K562 (cell line): ENCODE measurements around the gene VRK2. TPM values are rescaled to one million over a fixed set of nuclear protein-coding genes. Genes with fewer than 3 reads are reported as not detected.

Source experiments
- ATF7 ChIP-seq: fragments of 450-650 bp; IDR thresholded peaks from 2 replicates; pipeline ENCODE4 v1.7.1; 2014; ENCODE audit warnings: mild to moderate bottlenecking, moderate library complexity
- C11orf30 ChIP-seq: fragments of 450-650 bp; IDR thresholded peaks from 2 replicates; pipeline ENCODE4 v1.6.1; 2016; ENCODE audit warnings: low read depth, mild to moderate bottlenecking
- CCAR2 ChIP-seq: fragments of 200-400 bp; formaldehyde crosslinking; IDR thresholded peaks from 2 replicates; pipeline ENCODE4 v1.6.1; 2017; ENCODE audit warnings: mild to moderate bottlenecking, low read depth, low read length
- E2F5 ChIP-seq: sonication (generic); formaldehyde crosslinking; IDR thresholded peaks from 2 replicates; pipeline ENCODE4 v1.8.0; 2022; ENCODE audit warnings: mild to moderate bottlenecking, missing genetic modification reagents
- ESRRA ChIP-seq: fragments of 450-650 bp; IDR thresholded peaks from 2 replicates; pipeline ENCODE4 v1.6.1; 2014; ENCODE audit warnings: low read depth, mild to moderate bottlenecking, moderate library complexity, borderline replicate concordance
- ETS2 ChIP-seq: IDR thresholded peaks from 2 replicates; pipeline ENCODE4 v1.6.1; 2016; ENCODE audit warnings: borderline replicate concordance, missing genetic modification characterization, mild to moderate bottlenecking, moderate library complexity, missing compliant biosample characterization; ENCODE audit not compliant: poor library complexity, severe bottlenecking
- FOSL1 ChIP-seq: fragments of 200-800 bp; sonication (Bioruptor generic); conservative IDR thresholded peaks from 2 replicates; pipeline ENCODE4 v1.6.1; 2016; ENCODE audit warnings: missing genetic modification characterization, missing compliant biosample characterization
- HES1 ChIP-seq: fragments of 450-650 bp; IDR thresholded peaks from 2 replicates; pipeline ENCODE4 v1.6.1; 2016; ENCODE audit warnings: low read depth, mild to moderate bottlenecking, moderate library complexity
- HNRNPK ChIP-seq: fragments of 200-400 bp; formaldehyde crosslinking; IDR thresholded peaks from one replicate; pipeline ENCODE4 v1.6.1; 2018; ENCODE audit warnings: mild to moderate bottlenecking, low read depth, low read length; ENCODE audit not compliant: poor library complexity, severe bottlenecking
- MAFG ChIP-seq: fragments of 450-650 bp; conservative IDR thresholded peaks from 2 replicates; pipeline ENCODE4 v1.6.1; 2016; ENCODE audit warnings: missing genetic modification characterization, missing compliant biosample characterization
- MAFK ChIP-seq: IDR thresholded peaks from 2 replicates; pipeline ENCODE4 v1.6.1; 2011; ENCODE audit warnings: low read length, improper control_type of control experiment
- NCOR1 ChIP-seq: fragments of 450-650 bp; IDR thresholded peaks from 2 replicates; pipeline ENCODE4 v1.6.1; 2016; ENCODE audit warnings: mild to moderate bottlenecking, moderate library complexity
- NFIX ChIP-seq: fragments of 250-450 bp; sonication (Bioruptor Pico); IDR thresholded peaks from 2 replicates; pipeline ENCODE4 v1.4.0; 2020; ENCODE audit warnings: low read depth, mild to moderate bottlenecking, moderate library complexity
- NR2F6 ChIP-seq: fragments of 450-650 bp; formaldehyde crosslinking; IDR thresholded peaks from 2 replicates; pipeline ENCODE4 v1.4.0; 2020; ENCODE audit warnings: mild to moderate bottlenecking
- OTX1 ChIP-seq: fragments of 450-650 bp; formaldehyde crosslinking; IDR thresholded peaks from 2 replicates; pipeline ENCODE4 v1.4.0; 2022; ENCODE audit warnings: mild to moderate bottlenecking
- SAFB2 ChIP-seq: fragments of 200-400 bp; formaldehyde crosslinking; IDR thresholded peaks from 2 replicates; pipeline ENCODE4 v1.6.1; 2018; ENCODE audit warnings: borderline replicate concordance, low read length, low read depth, moderate library complexity; ENCODE audit not compliant: severe bottlenecking
- SMARCA5 ChIP-seq: fragments of 450-650 bp; IDR thresholded peaks from 2 replicates; pipeline ENCODE4 v1.6.1; 2016
- SREBF2 ChIP-seq: sonication (generic); formaldehyde crosslinking; IDR thresholded peaks from 2 replicates; pipeline ENCODE4 v1.4.0; 2020; ENCODE audit warnings: mild to moderate bottlenecking, missing genetic modification reagents
- TRIM28 ChIP-seq: fragments of 450-650 bp; IDR thresholded peaks from 2 replicates; pipeline ENCODE4 v1.6.1; 2017
- U2AF1 ChIP-seq: fragments of 200-400 bp; formaldehyde crosslinking; optimal IDR thresholded peaks from 2 replicates; pipeline ENCODE3; 2017; ENCODE audit warnings: mild to moderate bottlenecking, low read depth, low read length, moderate library complexity
- ZNF143 ChIP-seq: sonication (generic); formaldehyde crosslinking; IDR thresholded peaks from 2 replicates; pipeline ENCODE4 v1.9.0; 2022; ENCODE audit warnings: mild to moderate bottlenecking, missing genetic modification reagents
- ZNF165 ChIP-seq: fragments of 250-450 bp; sonication (Bioruptor Pico); IDR thresholded peaks from 2 replicates; pipeline ENCODE4 v1.4.0; 2020; ENCODE audit warnings: borderline replicate concordance
- ZNF436 ChIP-seq: fragments of 250-450, 450-650 bp; sonication (Bioruptor Pico); formaldehyde crosslinking; IDR thresholded peaks from 2 replicates; pipeline ENCODE4 v1.7.0; 2020; ENCODE audit warnings: mild to moderate bottlenecking
- ZZZ3 ChIP-seq: fragments of 450-650 bp; IDR thresholded peaks from 2 replicates; pipeline ENCODE4 v1.6.1; 2016; ENCODE audit warnings: antibody characterized with exemption, mild to moderate bottlenecking, moderate library complexity
- polyA plus RNA-seq, 8 experiments: library from polyadenylated mRNA; depleted of rRNA in 4 of 8; stranded (reverse) in 5 of 8; unstranded in 3 of 8; fragments of >200 nt; fragmentation: Nextera tagmentation in 2 of 8; fragmentation: Illumina TruSeq in 1 of 8; extraction: Ambion mirVana in 2 of 8; extraction: Trizol in 1 of 8; gene quantifications; 2 replicates each; pipeline versions ENCODE4 v1.2.1 to v1.2.3, GENCODE V29; 2011 to 2014; ENCODE audit warnings: inconsistent platforms in 1 of 8, missing spikeins in 1 of 8
- total RNA-seq, 7 experiments: library from RNA; depleted of rRNA in 6 of 7; stranded (reverse); fragments of >200 nt in 6 of 7; fragmentation: Illumina TruSeq in 2 of 7; extraction: Trizol in 2 of 7; gene quantifications; 2 replicates each; pipeline versions ENCODE4 v1.2.1 to v1.2.3, GENCODE V29; 2011 to 2021; ENCODE audit warnings: low replicate concordance in 1 of 7

Gene VRK2
- total and polyA plus RNA-seq, 9 of the 15 experiments (the other 6 are each of a cell fraction or from before 2014, with no cell fraction given): 22.6 to 49.2 (median 36.2) TPM

- TF ChIP-seq FOSL1 (no peak), U2AF1 (peak; percentile 87), ATF7 (peak; percentile 59), ETS2 (tag) (no peak), NCOR1 (no peak), OTX1 (CRISPR knock-in tag) (no peak), NFIX (CRISPR knock-in tag) (no peak), NR2F6 (CRISPR knock-in tag) (no peak), ZNF143 (no peak), SREBF2 (CRISPR knock-in tag) (no peak), ZZZ3 (no peak), SMARCA5 (no peak), ESRRA (no peak), C11orf30 (no peak), MAFK (no peak), SAFB2 (no peak), CCAR2 (no peak), ZNF436 (CRISPR knock-in tag) (no peak), MAFG (tag) (no peak), HNRNPK (no peak), ZNF165 (CRISPR knock-in tag) (no peak), E2F5 (peak; percentile 81; the same call in 1 of the 2 replicates), HES1 (no peak), TRIM28 (no peak)
Measured at GRCh38 chr2:58046585-58047372, at the start of gene VRK2 (continued).
